ENCODE data around the gene DHRS4. TPM values are rescaled to one million over a fixed set of nuclear protein-coding genes. Genes with fewer than 3 reads are reported as not detected.
A peak's percentile ranks its signal among the peaks of the same experiment; 100 is the strongest.

The DHRS4 gene
- total RNA-seq, 1 experiment from 2014 or later, result 12.7 TPM

- no peak overlapping the region for H3K23ac ChIP-seq (ENCODE audit: insufficient read length, low read depth, low read length)
- H4K91ac ChIP-seq (ENCODE audit: insufficient read length, low read depth, low read length), result no peak overlapping the region
- no peak for TF ChIP-seq CTCF (conservative IDR thresholded peaks at IDR 0.05)
- H3K27ac ChIP-seq (ENCODE audit: insufficient read length, low read depth, low read length), result no peak overlapping the region
- H4K8ac ChIP-seq (replicated peaks; ENCODE audit: insufficient read length, low read depth, low read length), result no peak overlapping the region
- H4K20me1 ChIP-seq (ENCODE audit: control insufficient read depth, insufficient read depth, insufficient read length), result no peaks in the 10 kb centered on the region
- no peak overlapping the region for H2BK20ac ChIP-seq (ENCODE audit: low read depth, low read length, poor library complexity, severe bottlenecking)
- H3K9ac ChIP-seq (ENCODE audit: extremely low read depth, insufficient read length, low read length), result no peak overlapping the region
- Mint-ChIP-seq H3K27ac (peak overlapping the region in 1 of 3 experiments; percentile 50; a peak in 1 of 7 replicates), H3K27me3 (ENCODE audit: low read depth) (peaks cover 14% of the 10 kb centered on the region), H3K4me3 (no peak overlapping the region), H3K36me3 (ENCODE audit: insufficient read depth in 1 of 3, low read depth in 3 of 3) (no peaks in the 10 kb centered on the region; a peak in 1 of 7 replicates), H3K4me1 (peaks cover 5 to 7% of the 10 kb centered on the region in 2 experiments), H3K9me3 (peaks cover 0 to 11% of the 10 kb centered on the region in 2 experiments; a peak in 2 of 5 replicates)
- 0 out of 2 replicates have a peak overlapping the region, but pooled peaks have one; percentile 40 for H3K14ac ChIP-seq (ENCODE audit: insufficient read depth, low read length)
- no peaks in the 10 kb centered on the region for H3K27me3 ChIP-seq (ENCODE audit: insufficient read depth, low read length)
- H3K79me2 ChIP-seq (ENCODE audit: insufficient read depth, low read length), result peaks cover 4% of the 10 kb centered on the region; the same call in 1 of the 2 replicates
- H4K5ac ChIP-seq (ENCODE audit: insufficient read length, low read depth, low read length), result no peak overlapping the region
- H2BK12ac ChIP-seq (ENCODE audit: insufficient read length, low read depth, low read length), result no peak overlapping the region
- no peak overlapping the region for H2BK120ac ChIP-seq (ENCODE audit: low read depth, low read length, poor library complexity, severe bottlenecking)
- no peak overlapping the region for H3K18ac ChIP-seq (ENCODE audit: insufficient read length, low read depth, low read length)
- H2AFZ ChIP-seq (ENCODE audit: low read length), result no peak overlapping the region
- H3K4ac ChIP-seq (ENCODE audit: low read depth, low read length), result no peak overlapping the region
- H2AK5ac ChIP-seq (ENCODE audit: insufficient read length, low read length), result no peak overlapping the region
- H2BK5ac ChIP-seq (ENCODE audit: insufficient read length, low read length), result no peak overlapping the region
- H3K23me2 ChIP-seq (ENCODE audit: insufficient read length, low read depth, low read length, poor library complexity, severe bottlenecking), result no peaks in the 10 kb centered on the region
- H3K4me1 ChIP-seq (ENCODE audit: insufficient read depth, low read length), result no peaks in the 10 kb centered on the region
- H3K56ac ChIP-seq (ENCODE audit: insufficient read length, low read depth, low read length), result no peak overlapping the region
- H3K4me2 ChIP-seq (ENCODE audit: insufficient read depth, insufficient read length, low read length), result no peak overlapping the region
- DNase-seq, result no peak
- H3K9me3 ChIP-seq (ENCODE audit: control insufficient read depth, low read depth, low read length), result no peaks in the 10 kb centered on the region
- H3K79me1 ChIP-seq (ENCODE audit: insufficient read depth, low read depth, low read length, poor library complexity, severe bottlenecking), result no peaks in the 10 kb centered on the region
- no peak overlapping the region for H2BK15ac ChIP-seq (ENCODE audit: low read depth, low read length)
- no CpG with 5 or more reads among the region's 4 CpGs for WGBS (ENCODE audit: extremely low coverage, insufficient read length, low lambda C conversion rate)
- H3T11ph ChIP-seq (ENCODE audit: low read length), result no peak overlapping the region
These were observed 20.3 kb upstream of the DHRS4 start for GRCh38 chr14:23933108-23933741.

Measured in H9 (cell line).